GM12878 (cell line): Measurements from ENCODE around the gene MAP3K7CL.

Experiments used
- ASH2L ChIP-seq: fragments of 300-600, 200-600 bp; sonication (generic); IDR thresholded peaks from 2 replicates; pipeline ENCODE4 v1.6.1; 2017; ENCODE audit warnings: low read depth, mild to moderate bottlenecking, borderline replicate concordance
- HDAC6 ChIP-seq: fragments of 200-600 bp; sonication (generic); IDR thresholded peaks from one replicate; pipeline ENCODE4 v1.8.0; 2017; ENCODE audit warnings: antibody characterized with exemption; ENCODE audit not compliant: unreplicated experiment
- KAT2A ChIP-seq: conservative IDR thresholded peaks from 2 replicates; pipeline ENCODE4 v1.6.1; 2011; ENCODE audit warnings: low read depth, low read length; ENCODE audit not compliant: control insufficient read depth
- LARP7 ChIP-seq: fragments of 450-650 bp; IDR thresholded peaks from 2 replicates; pipeline ENCODE4 v1.6.1; 2017; ENCODE audit warnings: mild to moderate bottlenecking
- RBBP5 ChIP-seq: fragments of 200-600 bp; sonication (generic); conservative IDR thresholded peaks from 2 replicates; pipeline ENCODE4 v1.6.1; 2016
- RCOR1 ChIP-seq: conservative IDR thresholded peaks from 2 replicates; pipeline ENCODE4 v1.6.1; 2012; ENCODE audit warnings: low read depth, low read length, improper control_type of control experiment
- RELA ChIP-seq: fragments of 450-650 bp; IDR thresholded peaks from 2 replicates; pipeline ENCODE4 v1.8.0; 2014; ENCODE audit warnings: borderline replicate concordance; ENCODE audit not compliant: partially characterized antibody
- SP1 ChIP-seq: IDR thresholded peaks from one replicate; pipeline ENCODE4 v1.6.1; 2011; ENCODE audit warnings: low read depth, low read length
- SPI1 ChIP-seq: IDR thresholded peaks from 2 replicates; pipeline ENCODE4 v1.6.1; 2011; ENCODE audit warnings: low read depth, mild to moderate bottlenecking, low read length, moderate library complexity, borderline replicate concordance; ENCODE audit not compliant: insufficient read depth
- SUPT20H ChIP-seq: IDR thresholded peaks from 2 replicates; pipeline ENCODE4 v1.6.1; 2011; ENCODE audit warnings: low read depth, mild to moderate bottlenecking, low read length, moderate library complexity, borderline replicate concordance; ENCODE audit not compliant: control insufficient read depth
- TF ChIP-seq, protein P1 (sequence below), 3 experiments: IDR thresholded peaks in 2 of 3; conservative IDR thresholded peaks in 1 of 3; 2 replicates each; pipeline ENCODE4 v1.5.1; 2011; ENCODE audit warnings: low read depth in 3 of 3, low read length in 3 of 3, mild to moderate bottlenecking in 3 of 3, control low read depth in 2 of 3, moderate library complexity in 2 of 3, inconsistent platforms in 1 of 3, mixed read lengths in 1 of 3; ENCODE audit not compliant: control insufficient read depth in 2 of 3, insufficient read depth in 1 of 3; ENCODE audit errors: extremely low read depth in 1 of 3

DNA sequence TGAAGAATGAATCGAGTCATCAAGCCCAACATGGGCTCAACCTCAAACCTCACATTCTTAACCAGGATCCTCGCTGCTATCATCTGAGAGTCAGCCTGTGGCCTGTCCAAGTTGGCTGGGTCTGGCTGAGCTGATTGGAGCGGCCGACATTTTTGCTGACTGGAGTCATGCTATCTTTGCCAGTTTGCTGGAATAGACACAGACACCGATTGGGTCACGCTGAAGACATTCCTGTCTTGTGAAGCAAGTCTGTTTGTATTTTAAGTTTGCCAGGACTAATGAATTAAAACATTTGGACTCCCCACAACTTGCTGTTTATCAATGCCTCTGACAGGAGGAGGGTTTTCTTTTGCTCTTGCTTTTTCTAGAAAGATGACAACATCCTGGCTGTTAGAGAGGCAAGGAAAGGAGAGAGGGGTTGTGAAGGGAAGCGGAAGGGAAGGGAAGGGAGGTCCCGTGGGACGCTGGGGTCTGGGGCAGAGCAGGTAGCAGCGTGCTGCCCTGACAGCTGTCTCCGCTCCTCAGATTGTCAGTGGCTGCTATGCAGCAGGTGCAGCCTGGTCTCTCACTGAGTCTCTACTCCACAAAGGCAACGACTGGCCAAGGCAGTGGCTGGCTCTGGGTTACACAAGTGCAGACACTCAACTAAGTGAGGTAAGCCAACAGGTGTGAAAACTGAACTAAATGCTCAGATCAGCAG, at the start of gene MAP3K7CL:
- no peak for TF ChIP-seq ASH2L
- TF ChIP-seq RCOR1 = no peak
- TF ChIP-seq KAT2A = no peak
- no peak for TF ChIP-seq SP1
- TF ChIP-seq RELA = no peak
- TF ChIP-seq LARP7 = no peak
- no peak for TF ChIP-seq SPI1
- no peak for TF ChIP-seq RBBP5
- TF ChIP-seq, protein P1, sequence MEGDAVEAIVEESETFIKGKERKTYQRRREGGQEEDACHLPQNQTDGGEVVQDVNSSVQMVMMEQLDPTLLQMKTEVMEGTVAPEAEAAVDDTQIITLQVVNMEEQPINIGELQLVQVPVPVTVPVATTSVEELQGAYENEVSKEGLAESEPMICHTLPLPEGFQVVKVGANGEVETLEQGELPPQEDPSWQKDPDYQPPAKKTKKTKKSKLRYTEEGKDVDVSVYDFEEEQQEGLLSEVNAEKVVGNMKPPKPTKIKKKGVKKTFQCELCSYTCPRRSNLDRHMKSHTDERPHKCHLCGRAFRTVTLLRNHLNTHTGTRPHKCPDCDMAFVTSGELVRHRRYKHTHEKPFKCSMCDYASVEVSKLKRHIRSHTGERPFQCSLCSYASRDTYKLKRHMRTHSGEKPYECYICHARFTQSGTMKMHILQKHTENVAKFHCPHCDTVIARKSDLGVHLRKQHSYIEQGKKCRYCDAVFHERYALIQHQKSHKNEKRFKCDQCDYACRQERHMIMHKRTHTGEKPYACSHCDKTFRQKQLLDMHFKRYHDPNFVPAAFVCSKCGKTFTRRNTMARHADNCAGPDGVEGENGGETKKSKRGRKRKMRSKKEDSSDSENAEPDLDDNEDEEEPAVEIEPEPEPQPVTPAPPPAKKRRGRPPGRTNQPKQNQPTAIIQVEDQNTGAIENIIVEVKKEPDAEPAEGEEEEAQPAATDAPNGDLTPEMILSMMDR (IDR thresholded peaks at IDR 0.05 in 2 of 3, conservative IDR thresholded peaks at IDR 0.05 in 1 of 3; ENCODE audit: control insufficient read depth in 2 of 3, extremely low read depth in 1 of 3, insufficient read depth in 1 of 3, low read depth in 3 of 3, low read length in 3 of 3) = no peak
- no peak for TF ChIP-seq SUPT20H
- TF ChIP-seq HDAC6 = no peak
